K562 (cell line): Measurements from ENCODE around the gene RNF11. TPM values are rescaled to one million over a fixed set of nuclear protein-coding genes. Genes with fewer than 3 reads are reported as not detected.

Experiments
- ATAC-seq: fragments of 200-7000 bp; cut with Tn5 transposase; 3 replicates; pipeline ENCODE4 v1.9.1; 2020; ENCODE audit warnings: moderate library complexity
- BruUV-seq: library from RNA; stranded (reverse); fragments of 400-500 nt; replicated peaks from 2 replicates; lab custom pipeline; 2021; lab: Mats Ljungman, UMichigan
- CTCF ChIA-PET: fragments of 300-600 bp; formaldehyde crosslinking; extraction: SDS; loops from one replicate; lab custom pipeline; 2021; ENCODE audit warnings: low intra/inter-chr PET ratio; lab: Yijun Ruan, JAX
- POLR2A ChIA-PET: fragments of 300-600, 350-650 bp; sonication (Branson Sonifier 250); formaldehyde crosslinking; extraction: SDS; loops from one replicate; lab custom pipeline; 2021; ENCODE audit warnings: antibody characterized with exemption, inconsistent platforms; lab: Yijun Ruan, JAX
- DNase-seq, 4 experiments: peaks; one replicate each; pipeline versions ENCODE4 v3.0.0 to v3.0.0-alpha.2; 2011 to 2018; ENCODE audit warnings: low spot score in 3 of 4, mixed read lengths in 3 of 4; ENCODE audit errors: extremely low read depth in 1 of 4
- FAIRE-seq: peaks from 2 replicates; lab custom pipeline; 2011; peaks lifted over from hg19 to GRCh38; lab: Jason Lieb, UNC
- H2AFZ ChIP-seq: 2 replicates; pipeline ENCODE4 v1.6.0; 2011; ENCODE audit warnings: low read depth, low read length, control low read depth, inconsistent platforms
- H3K27ac ChIP-seq: fragments of 200-600 bp; 3 replicates; pipeline ENCODE4 v1.8.0; 2011; ENCODE audit warnings: low read depth, mild to moderate bottlenecking, control low read depth, inconsistent platforms, low read length, moderate library complexity, mixed read lengths; ENCODE audit errors: extremely low read depth
- H3K27me3 ChIP-seq, 2 experiments: fragments of 300-600 bp in 1 of 2; 2 replicates in 1 of 2; 3 replicates in 1 of 2; pipeline versions ENCODE4 v1.6.0 to v1.8.0; 2011; ENCODE audit warnings: inconsistent platforms in 2 of 2, low read length in 2 of 2, mild to moderate bottlenecking in 1 of 2, mixed read lengths in 1 of 2, moderate library complexity in 1 of 2; ENCODE audit not compliant: control insufficient read depth in 2 of 2, insufficient read depth in 2 of 2
- H3K36me3 ChIP-seq: fragments of 300-600 bp; 3 replicates; pipeline ENCODE4 v1.8.0; 2011; ENCODE audit warnings: mild to moderate bottlenecking, low read length, inconsistent platforms; ENCODE audit not compliant: control insufficient read depth, insufficient read depth
- H3K4me1 ChIP-seq, 2 experiments: fragments of 200-600 bp in 1 of 2; replicated peaks in 1 of 2; 2 replicates in 1 of 2; 3 replicates in 1 of 2; pipeline versions ENCODE4 v1.5.1 to v1.8.0; 2011; ENCODE audit warnings: inconsistent platforms in 2 of 2, low read length in 2 of 2, mild to moderate bottlenecking in 1 of 2, mixed read lengths in 1 of 2, moderate library complexity in 1 of 2; ENCODE audit not compliant: control insufficient read depth in 2 of 2, insufficient read depth in 2 of 2
- H3K4me2 ChIP-seq: 2 replicates; pipeline ENCODE4 v1.6.1; 2011; ENCODE audit warnings: low read length, control low read depth, inconsistent platforms, mixed read lengths; ENCODE audit not compliant: insufficient read depth
- H3K4me3 ChIP-seq: fragments of 200-600 bp; sonication (generic), shearing (Covaris generic); 2 replicates; pipeline ENCODE4 v1.5.1; 2016; ENCODE audit warnings: control low read depth, inconsistent platforms
- H3K79me2 ChIP-seq: fragments of 200-600 bp; 3 replicates; pipeline ENCODE4 v1.8.0; 2011; ENCODE audit warnings: low read length, inconsistent platforms; ENCODE audit not compliant: control insufficient read depth, insufficient read depth
- H3K9ac ChIP-seq, 2 experiments: 2 replicates each; pipeline versions ENCODE4 v1.6.0 to v1.6.1; 2011; ENCODE audit warnings: low read depth in 2 of 2, low read length in 2 of 2, control low read depth in 1 of 2, inconsistent platforms in 1 of 2, mild to moderate bottlenecking in 1 of 2, mixed read lengths in 1 of 2; ENCODE audit not compliant: insufficient read depth in 1 of 2
- H3K9me1 ChIP-seq: one replicate; pipeline ENCODE4 v1.6.0; 2011; ENCODE audit warnings: inconsistent platforms, mild to moderate bottlenecking, low read length, moderate library complexity; ENCODE audit not compliant: control insufficient read depth, insufficient read depth
- H3K9me3 ChIP-seq: replicated peaks from 2 replicates; pipeline ENCODE4 v1.5.1; 2011; ENCODE audit warnings: low read depth, low read length, inconsistent platforms; ENCODE audit not compliant: control insufficient read depth, insufficient read depth
- H4K20me1 ChIP-seq: replicated peaks from 2 replicates; pipeline ENCODE4 v1.6.1; 2011; ENCODE audit warnings: low read length, inconsistent platforms, mixed read lengths; ENCODE audit not compliant: control insufficient read depth, insufficient read depth
- CXXC5 ChIP-seq: fragments of 250-450 bp; sonication (Bioruptor Pico); IDR thresholded peaks from 2 replicates; pipeline ENCODE4 v1.8.0; 2022; ENCODE audit warnings: inconsistent platforms, mild to moderate bottlenecking, moderate library complexity
- DDX20 ChIP-seq: fragments of 450-650 bp; IDR thresholded peaks from 2 replicates; pipeline ENCODE4 v1.6.1; 2016; ENCODE audit warnings: missing genetic modification characterization, low read depth, mild to moderate bottlenecking, missing compliant biosample characterization, moderate library complexity
- FOXJ2 ChIP-seq: fragments of 200-800 bp; sonication (Bioruptor generic); IDR thresholded peaks from 2 replicates; pipeline ENCODE4 v1.6.1; 2016; ENCODE audit warnings: missing genetic modification characterization, missing compliant biosample characterization
- KDM4B ChIP-seq, 2 experiments: fragments of 450-650 bp in 1 of 2; sonication (generic) in 1 of 2; IDR thresholded peaks; 2 replicates each; pipeline ENCODE4 v1.6.1; 2016 to 2017; ENCODE audit warnings: borderline replicate concordance in 2 of 2, antibody characterized with exemption in 1 of 2, low read depth in 1 of 2, mild to moderate bottlenecking in 1 of 2
- TAF7 ChIP-seq: fragments of 450-650 bp; IDR thresholded peaks from 2 replicates; pipeline ENCODE4 v1.6.1; 2016; ENCODE audit warnings: missing genetic modification characterization, missing compliant biosample characterization
- TOE1 ChIP-seq, 2 experiments: fragments of 450-650 bp in 1 of 2; sonication (generic) in 1 of 2; formaldehyde crosslinking in 1 of 2; IDR thresholded peaks; 2 replicates each; pipeline versions ENCODE4 v1.7.1 to v1.8.0; 2016 to 2022; ENCODE audit warnings: borderline replicate concordance in 2 of 2, mild to moderate bottlenecking in 2 of 2, antibody characterized with exemption in 1 of 2, inconsistent platforms in 1 of 2, low read depth in 1 of 2, missing genetic modification reagents in 1 of 2, moderate library complexity in 1 of 2
- ZC3H11A ChIP-seq: IDR thresholded peaks from 2 replicates; pipeline ENCODE4 v1.6.1; 2012; ENCODE audit warnings: low read depth, low read length, improper control_type of control experiment
- ZNF316 ChIP-seq: fragments of 450-650 bp; IDR thresholded peaks from 2 replicates; pipeline ENCODE4 v1.6.1; 2016
- ZNF696 ChIP-seq: fragments of 250-450 bp; sonication (Bioruptor Pico); conservative IDR thresholded peaks from 2 replicates; pipeline ENCODE4 v1.4.0; 2020; ENCODE audit warnings: mild to moderate bottlenecking, moderate library complexity
- WGBS: fragments of 100-300 bp; shearing (Covaris generic); methylation state at CpG from one replicate; pipeline ENCODE4 v1.1.6; 2016; ENCODE audit warnings: low coverage, mixed read lengths; ENCODE audit not compliant: insufficient coverage; ENCODE audit errors: missing lambda C conversion rate; 5-methylcytosine and 5-hydroxymethylcytosine counted together
- in situ Hi-C: fragments of 300-500 bp; cut with MboI; formaldehyde crosslinking; loops from 4 replicates; pipeline ENCODE4 v1.15.0; 2018; ENCODE audit warnings: inconsistent platforms, mixed read lengths
- intact Hi-C: fragments of 100-400 bp; cut with micrococcal nuclease; formaldehyde crosslinking; loops from 2 replicates; pipeline ENCODE4 v1.14.2; 2022
- polyA plus RNA-seq, 8 experiments: library from polyadenylated mRNA; depleted of rRNA in 4 of 8; stranded (reverse) in 5 of 8; unstranded in 3 of 8; fragments of >200 nt; fragmentation: Nextera tagmentation in 2 of 8; fragmentation: Illumina TruSeq in 1 of 8; extraction: Ambion mirVana in 2 of 8; extraction: Trizol in 1 of 8; gene quantifications; 2 replicates each; pipeline versions ENCODE4 v1.2.1 to v1.2.3, GENCODE V29; 2011 to 2014; ENCODE audit warnings: inconsistent platforms in 1 of 8, missing spikeins in 1 of 8
- total RNA-seq, 7 experiments: library from RNA; depleted of rRNA in 6 of 7; stranded (reverse); fragments of >200 nt in 6 of 7; fragmentation: Illumina TruSeq in 2 of 7; extraction: Trizol in 2 of 7; gene quantifications; 2 replicates each; pipeline versions ENCODE4 v1.2.1 to v1.2.3, GENCODE V29; 2011 to 2021; ENCODE audit warnings: low replicate concordance in 1 of 7
- TF ChIP-seq, protein P1 (sequence below): fragments of 200-400 bp; formaldehyde crosslinking; IDR thresholded peaks from 2 replicates; pipeline ENCODE4 v1.6.1; 2017; ENCODE audit warnings: mild to moderate bottlenecking, low read depth, low read length, moderate library complexity
- TF ChIP-seq, protein P2 (sequence below), 2 experiments: fragments of 150-350 bp in 1 of 2; IDR thresholded peaks; 2 replicates each; pipeline ENCODE4 v1.6.1; 2012 to 2016; ENCODE audit warnings: low read depth in 2 of 2, low read length in 2 of 2, mild to moderate bottlenecking in 1 of 2, moderate library complexity in 1 of 2
- TF ChIP-seq, protein P3 (sequence below): sonication (generic); formaldehyde crosslinking; IDR thresholded peaks from 2 replicates; pipeline ENCODE4 v1.9.0; 2022; ENCODE audit warnings: mild to moderate bottlenecking, missing genetic modification reagents
- TF ChIP-seq, protein P4 (sequence below): sonication (generic); formaldehyde crosslinking; IDR thresholded peaks from 2 replicates; pipeline ENCODE4 v1.8.1; 2023; ENCODE audit warnings: mild to moderate bottlenecking, missing genetic modification reagents

RNF11 gene
- total and polyA plus RNA-seq, 9 of the 15 experiments (the other 6 are each of a cell fraction or from before 2014, with no cell fraction given), result 5.7 to 34.3 (median 23.1) TPM

DNA sequence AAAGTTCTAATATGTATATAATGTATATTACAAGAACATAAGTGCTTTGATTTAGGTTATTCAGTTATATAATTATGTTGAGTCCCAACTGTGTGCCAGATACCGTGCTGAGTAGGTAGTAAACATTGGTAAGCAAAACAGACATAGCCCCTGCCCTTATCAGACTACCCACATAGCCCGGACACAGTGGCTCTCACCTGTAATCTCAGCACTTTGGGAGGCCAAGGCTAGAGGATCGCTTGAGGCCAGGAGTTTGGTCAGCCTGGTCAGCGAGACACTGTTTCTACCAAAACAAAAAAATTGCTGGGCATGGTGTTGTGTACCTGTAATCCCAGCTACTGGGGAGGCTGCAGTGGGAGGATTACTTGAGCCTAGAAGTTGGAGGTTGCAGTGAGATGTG is 30.7 kb downstream of the RNF11 start:
- intact Hi-C loops, result no loop called here
- ATAC-seq, result no peak
- H3K79me2 ChIP-seq, result peaks cover 51% of the 10 kb centered on the region
- peaks cover 18% of the 10 kb centered on the region for H3K36me3 ChIP-seq
- DNase-seq, result no peak
- H3K4me3 ChIP-seq, result no peak overlapping the region
- H2AFZ ChIP-seq, result no peak overlapping the region
- TF ChIP-seq DDX20 (tag), result no peak
- no peak for TF ChIP-seq CXXC5
- no peak for TF ChIP-seq KDM4B (IDR thresholded peaks at IDR 0.05; ENCODE audit: borderline replicate concordance in 2 of 2, low read depth in 1 of 2)
- TF ChIP-seq, protein P1, sequence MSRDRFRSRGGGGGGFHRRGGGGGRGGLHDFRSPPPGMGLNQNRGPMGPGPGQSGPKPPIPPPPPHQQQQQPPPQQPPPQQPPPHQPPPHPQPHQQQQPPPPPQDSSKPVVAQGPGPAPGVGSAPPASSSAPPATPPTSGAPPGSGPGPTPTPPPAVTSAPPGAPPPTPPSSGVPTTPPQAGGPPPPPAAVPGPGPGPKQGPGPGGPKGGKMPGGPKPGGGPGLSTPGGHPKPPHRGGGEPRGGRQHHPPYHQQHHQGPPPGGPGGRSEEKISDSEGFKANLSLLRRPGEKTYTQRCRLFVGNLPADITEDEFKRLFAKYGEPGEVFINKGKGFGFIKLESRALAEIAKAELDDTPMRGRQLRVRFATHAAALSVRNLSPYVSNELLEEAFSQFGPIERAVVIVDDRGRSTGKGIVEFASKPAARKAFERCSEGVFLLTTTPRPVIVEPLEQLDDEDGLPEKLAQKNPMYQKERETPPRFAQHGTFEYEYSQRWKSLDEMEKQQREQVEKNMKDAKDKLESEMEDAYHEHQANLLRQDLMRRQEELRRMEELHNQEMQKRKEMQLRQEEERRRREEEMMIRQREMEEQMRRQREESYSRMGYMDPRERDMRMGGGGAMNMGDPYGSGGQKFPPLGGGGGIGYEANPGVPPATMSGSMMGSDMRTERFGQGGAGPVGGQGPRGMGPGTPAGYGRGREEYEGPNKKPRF, result no peak
- TF ChIP-seq, protein P2, sequence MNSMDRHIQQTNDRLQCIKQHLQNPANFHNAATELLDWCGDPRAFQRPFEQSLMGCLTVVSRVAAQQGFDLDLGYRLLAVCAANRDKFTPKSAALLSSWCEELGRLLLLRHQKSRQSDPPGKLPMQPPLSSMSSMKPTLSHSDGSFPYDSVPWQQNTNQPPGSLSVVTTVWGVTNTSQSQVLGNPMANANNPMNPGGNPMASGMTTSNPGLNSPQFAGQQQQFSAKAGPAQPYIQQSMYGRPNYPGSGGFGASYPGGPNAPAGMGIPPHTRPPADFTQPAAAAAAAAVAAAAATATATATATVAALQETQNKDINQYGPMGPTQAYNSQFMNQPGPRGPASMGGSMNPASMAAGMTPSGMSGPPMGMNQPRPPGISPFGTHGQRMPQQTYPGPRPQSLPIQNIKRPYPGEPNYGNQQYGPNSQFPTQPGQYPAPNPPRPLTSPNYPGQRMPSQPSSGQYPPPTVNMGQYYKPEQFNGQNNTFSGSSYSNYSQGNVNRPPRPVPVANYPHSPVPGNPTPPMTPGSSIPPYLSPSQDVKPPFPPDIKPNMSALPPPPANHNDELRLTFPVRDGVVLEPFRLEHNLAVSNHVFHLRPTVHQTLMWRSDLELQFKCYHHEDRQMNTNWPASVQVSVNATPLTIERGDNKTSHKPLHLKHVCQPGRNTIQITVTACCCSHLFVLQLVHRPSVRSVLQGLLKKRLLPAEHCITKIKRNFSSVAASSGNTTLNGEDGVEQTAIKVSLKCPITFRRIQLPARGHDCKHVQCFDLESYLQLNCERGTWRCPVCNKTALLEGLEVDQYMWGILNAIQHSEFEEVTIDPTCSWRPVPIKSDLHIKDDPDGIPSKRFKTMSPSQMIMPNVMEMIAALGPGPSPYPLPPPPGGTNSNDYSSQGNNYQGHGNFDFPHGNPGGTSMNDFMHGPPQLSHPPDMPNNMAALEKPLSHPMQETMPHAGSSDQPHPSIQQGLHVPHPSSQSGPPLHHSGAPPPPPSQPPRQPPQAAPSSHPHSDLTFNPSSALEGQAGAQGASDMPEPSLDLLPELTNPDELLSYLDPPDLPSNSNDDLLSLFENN (IDR thresholded peaks at IDR 0.05; ENCODE audit: low read depth in 2 of 2, low read length in 2 of 2), result no peak
- no peak for TF ChIP-seq FOXJ2 (tag)
- no peak for TF ChIP-seq TOE1 (IDR thresholded peaks at IDR 0.05; ENCODE audit: borderline replicate concordance)
- no peak for TF ChIP-seq TOE1 (CRISPR knock-in tag; IDR thresholded peaks at IDR 0.05; ENCODE audit: borderline replicate concordance, low read depth)
- TF ChIP-seq, protein P3, sequence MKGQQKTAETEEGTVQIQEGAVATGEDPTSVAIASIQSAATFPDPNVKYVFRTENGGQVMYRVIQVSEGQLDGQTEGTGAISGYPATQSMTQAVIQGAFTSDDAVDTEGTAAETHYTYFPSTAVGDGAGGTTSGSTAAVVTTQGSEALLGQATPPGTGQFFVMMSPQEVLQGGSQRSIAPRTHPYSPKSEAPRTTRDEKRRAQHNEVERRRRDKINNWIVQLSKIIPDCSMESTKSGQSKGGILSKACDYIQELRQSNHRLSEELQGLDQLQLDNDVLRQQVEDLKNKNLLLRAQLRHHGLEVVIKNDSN (CRISPR knock-in tag), result no peak
- no peak for TF ChIP-seq ZNF316
- no peak for TF ChIP-seq ZC3H11A
- no peak for TF ChIP-seq ZNF696 (CRISPR knock-in tag)
- TF ChIP-seq, protein P4, sequence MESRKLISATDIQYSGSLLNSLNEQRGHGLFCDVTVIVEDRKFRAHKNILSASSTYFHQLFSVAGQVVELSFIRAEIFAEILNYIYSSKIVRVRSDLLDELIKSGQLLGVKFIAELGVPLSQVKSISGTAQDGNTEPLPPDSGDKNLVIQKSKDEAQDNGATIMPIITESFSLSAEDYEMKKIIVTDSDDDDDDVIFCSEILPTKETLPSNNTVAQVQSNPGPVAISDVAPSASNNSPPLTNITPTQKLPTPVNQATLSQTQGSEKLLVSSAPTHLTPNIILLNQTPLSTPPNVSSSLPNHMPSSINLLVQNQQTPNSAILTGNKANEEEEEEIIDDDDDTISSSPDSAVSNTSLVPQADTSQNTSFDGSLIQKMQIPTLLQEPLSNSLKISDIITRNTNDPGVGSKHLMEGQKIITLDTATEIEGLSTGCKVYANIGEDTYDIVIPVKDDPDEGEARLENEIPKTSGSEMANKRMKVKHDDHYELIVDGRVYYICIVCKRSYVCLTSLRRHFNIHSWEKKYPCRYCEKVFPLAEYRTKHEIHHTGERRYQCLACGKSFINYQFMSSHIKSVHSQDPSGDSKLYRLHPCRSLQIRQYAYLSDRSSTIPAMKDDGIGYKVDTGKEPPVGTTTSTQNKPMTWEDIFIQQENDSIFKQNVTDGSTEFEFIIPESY, result no peak
- no peak for TF ChIP-seq TAF7 (tag)
- in situ Hi-C loops, result no loop called here
- H3K27ac ChIP-seq, result no peak overlapping the region
- BruUV-seq, result no TSS peak
- whole genome bisulfite sequencing, result 75% methylated on average over 4 of the region's 4 CpGs
- H4K20me1 ChIP-seq, result peaks cover 12% of the 10 kb centered on the region
- ChIA-PET POLR2A (interaction anchor here (0.6 to 2.5 kb wide), 3 partner anchors 9 to 235 kb away, joined by 3 to 11 read pairs (median 5); no protein-coding TSS in a partner anchor), CTCF (no interaction called here)
- H3K9me3 ChIP-seq, result no peaks in the 10 kb centered on the region
- H3K27me3 ChIP-seq, result no peaks in the 10 kb centered on the region
- H3K9ac ChIP-seq, result no peak overlapping the region
- peaks cover 6 to 21% of the 10 kb centered on the region in 2 experiments; a peak in 4 of 5 replicates for H3K4me1 ChIP-seq
- no peak for FAIRE-seq
- no peaks in the 10 kb centered on the region for H3K9me1 ChIP-seq
- no peak overlapping the region for H3K4me2 ChIP-seq
